GM18868 (cell line): Measurements from ENCODE around the gene POF1B.
A peak's percentile ranks its signal among the peaks of the same experiment; 100 is the strongest.

Experiments used
- ATAC-seq: cut with Tn5 transposase; IDR thresholded peaks from one replicate; pipeline ENCODE4 v1.9.1; 2021; ENCODE audit warnings: mild to moderate bottlenecking, moderate library complexity; ENCODE audit not compliant: unreplicated experiment

The POF1B gene

GRCh38 chrX:85243761-85244449 lies 135.6 kb downstream of the POF1B start, which contains the start of the genes SATL1 and ZNF711:
TSS of gene SATL1 (minus strand) at chrX:85243779. CDS start at chrX:85108968, 134,811 bp downstream.
TSS of gene ZNF711 (plus strand) at chrX:85243991. CDS start at chrX:85247573, 3,582 bp downstream.
- ATAC-seq, result peak; percentile 76

GRCh38 chrX:85243155-85243554 lies 136.3 kb downstream of the POF1B start:
- no peak for ATAC-seq
